GM12874 (cell line): Measurements from ENCODE around the gene AFAP1L2.

Experiments
- CTCF ChIP-seq: IDR thresholded peaks from 2 replicates; pipeline ENCODE4 v1.5.1; 2011; ENCODE audit warnings: low read depth, mild to moderate bottlenecking, control low read depth, low read length, moderate library complexity; ENCODE audit not compliant: insufficient read depth

AFAP1L2 gene

DNA sequence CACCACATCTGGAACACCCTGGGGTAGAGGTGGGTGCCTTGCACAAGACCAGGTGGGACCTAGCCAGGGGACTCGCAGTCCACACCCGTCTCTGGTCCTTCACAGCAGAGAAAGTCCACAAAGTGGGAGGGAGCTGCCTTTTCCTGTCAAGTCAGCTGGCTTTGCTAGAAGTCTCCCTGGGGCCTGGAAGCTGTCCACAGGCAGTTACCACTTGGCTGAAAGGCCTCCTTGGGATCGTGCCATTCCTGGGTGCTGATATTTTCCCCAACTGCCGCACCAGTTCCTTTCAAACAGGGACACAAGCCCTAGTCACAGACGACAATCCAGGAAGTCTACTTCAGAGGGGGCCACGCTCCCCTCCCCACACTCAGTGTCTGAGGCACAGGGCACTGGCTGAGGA, 75.4 kb downstream of the AFAP1L2 start:
- no peak for TF ChIP-seq CTCF

DNA sequence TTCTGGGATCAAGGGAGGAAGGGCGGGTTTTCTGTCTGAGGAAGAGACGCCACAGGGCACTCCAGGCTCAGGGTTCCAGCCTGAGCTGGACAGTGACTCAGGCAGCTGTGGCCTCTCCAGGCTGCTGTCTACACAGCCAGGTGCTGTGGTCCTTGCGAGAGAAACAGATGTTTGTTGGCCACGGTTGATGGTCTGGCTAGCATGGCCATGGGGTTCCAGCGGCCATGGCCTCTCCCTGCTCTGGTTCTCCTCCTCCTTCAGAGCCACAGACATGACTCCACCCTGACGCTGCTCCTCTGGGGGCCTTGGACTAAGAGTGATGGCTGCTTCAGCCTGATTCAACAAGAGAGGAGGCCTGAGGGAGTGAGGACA, 75.9 kb downstream of the AFAP1L2 start:
- no peak for TF ChIP-seq CTCF

GRCh38 chr10:114327537-114328440, 76.5 kb downstream of the AFAP1L2 start:
- no peak for TF ChIP-seq CTCF

GRCh38 chr10:114326795-114327194, 77.5 kb downstream of the AFAP1L2 start:
- TF ChIP-seq CTCF, result no peak

- TF ChIP-seq CTCF, result no peak
These were observed 81.3 kb downstream of the AFAP1L2 start for GRCh38 chr10:114323023-114323422.

DNA sequence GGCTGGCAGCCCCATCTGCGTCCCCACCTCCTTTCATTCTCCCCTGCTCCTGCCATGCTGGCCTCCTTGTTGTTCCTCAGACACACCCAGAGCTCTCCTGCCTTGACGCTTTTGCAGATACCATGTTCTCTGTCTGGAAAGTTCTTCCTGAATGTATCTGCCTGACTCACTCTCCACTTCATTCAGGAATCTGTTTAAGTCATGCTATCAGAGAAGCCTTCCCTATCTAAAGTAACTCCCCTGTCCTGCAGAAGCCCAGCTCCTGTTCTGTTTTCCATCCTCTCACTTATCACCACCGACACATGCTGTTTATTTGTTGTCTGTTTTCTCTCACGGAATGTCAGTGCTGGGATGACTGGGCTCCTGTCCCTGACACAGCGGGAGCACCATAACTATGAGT, 82.0 kb downstream of the AFAP1L2 start:
- no peak for TF ChIP-seq CTCF

GRCh38 chr10:114320249-114321116, 83.8 kb downstream of the AFAP1L2 start:
- TF ChIP-seq CTCF, result no peak
